GM21723 (cell line): Measurements from ENCODE around the gene UBXN7.
"Not testable (repeated sequence)": the region's sequence is repeated elsewhere in the genome, so short reads cannot be mapped to it uniquely, and the experiment has no call there.

ENCODE experiments used
- ATAC-seq: cut with Tn5 transposase; IDR thresholded peaks from one replicate; pipeline ENCODE4 v1.9.1; 2021; ENCODE audit warnings: mild to moderate bottlenecking, moderate library complexity; ENCODE audit not compliant: unreplicated experiment

UBXN7 gene, protein sequence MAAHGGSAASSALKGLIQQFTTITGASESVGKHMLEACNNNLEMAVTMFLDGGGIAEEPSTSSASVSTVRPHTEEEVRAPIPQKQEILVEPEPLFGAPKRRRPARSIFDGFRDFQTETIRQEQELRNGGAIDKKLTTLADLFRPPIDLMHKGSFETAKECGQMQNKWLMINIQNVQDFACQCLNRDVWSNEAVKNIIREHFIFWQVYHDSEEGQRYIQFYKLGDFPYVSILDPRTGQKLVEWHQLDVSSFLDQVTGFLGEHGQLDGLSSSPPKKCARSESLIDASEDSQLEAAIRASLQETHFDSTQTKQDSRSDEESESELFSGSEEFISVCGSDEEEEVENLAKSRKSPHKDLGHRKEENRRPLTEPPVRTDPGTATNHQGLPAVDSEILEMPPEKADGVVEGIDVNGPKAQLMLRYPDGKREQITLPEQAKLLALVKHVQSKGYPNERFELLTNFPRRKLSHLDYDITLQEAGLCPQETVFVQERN

GRCh38 chr3:196432137-196432879 lies at the start of gene UBXN7:
UBXN7 (minus strand) TSS chr3:196432427; CDS start chr3:196432399, 28 bp downstream.
- ATAC-seq = peak; percentile 77

- no peak for ATAC-seq
Observed at GRCh38 chr3:196477678-196478077, 45.5 kb upstream of the UBXN7 start.

- ATAC-seq = no peak
Observed at GRCh38 chr3:196472286-196472685, 40.1 kb upstream of the UBXN7 start.

DNA sequence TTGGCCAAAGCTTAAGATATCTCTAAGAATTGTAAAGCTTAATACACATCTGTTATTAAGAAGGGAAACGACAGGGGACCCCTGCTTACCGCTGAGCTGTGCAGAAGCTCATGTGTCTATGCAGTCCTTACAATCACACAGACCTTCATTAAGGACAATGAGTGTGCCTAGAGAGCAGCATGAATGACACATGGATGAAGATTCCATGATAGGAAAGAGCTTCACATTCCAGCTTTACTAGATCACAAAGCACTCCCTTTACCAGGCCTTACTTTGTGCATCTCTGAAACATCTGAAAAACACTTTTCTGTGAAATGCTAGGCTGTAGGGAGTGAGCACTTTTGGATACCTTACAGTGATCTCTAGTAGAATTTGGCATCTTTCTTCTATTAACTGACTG lies 39.3 kb upstream of the UBXN7 start:
- no peak for ATAC-seq

DNA sequence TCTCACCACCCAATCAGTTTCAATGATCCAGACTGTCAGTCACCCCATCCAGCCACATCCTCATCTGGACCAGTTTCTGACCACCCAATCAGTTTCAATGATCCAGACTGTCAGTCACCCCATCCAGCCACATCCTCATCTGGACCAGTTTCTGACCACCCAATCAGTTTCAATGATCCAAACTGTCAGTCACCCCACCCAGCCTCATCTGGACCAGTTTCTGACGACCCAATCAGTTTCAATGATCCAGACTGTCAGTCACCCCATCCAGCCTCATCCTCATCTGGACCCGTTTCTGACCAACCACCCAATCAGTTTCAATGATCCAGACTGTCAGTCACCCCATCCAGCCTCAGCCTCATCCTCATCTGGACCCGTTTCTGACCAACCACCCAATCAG lies 38.0 kb upstream of the UBXN7 start:
- not testable (repeated sequence) for ATAC-seq

GRCh38 chr3:196463804-196464203 lies 31.6 kb upstream of the UBXN7 start:
- no peak for ATAC-seq

GRCh38 chr3:196463478-196463756 lies 31.2 kb upstream of the UBXN7 start:
- ATAC-seq = no peak

DNA sequence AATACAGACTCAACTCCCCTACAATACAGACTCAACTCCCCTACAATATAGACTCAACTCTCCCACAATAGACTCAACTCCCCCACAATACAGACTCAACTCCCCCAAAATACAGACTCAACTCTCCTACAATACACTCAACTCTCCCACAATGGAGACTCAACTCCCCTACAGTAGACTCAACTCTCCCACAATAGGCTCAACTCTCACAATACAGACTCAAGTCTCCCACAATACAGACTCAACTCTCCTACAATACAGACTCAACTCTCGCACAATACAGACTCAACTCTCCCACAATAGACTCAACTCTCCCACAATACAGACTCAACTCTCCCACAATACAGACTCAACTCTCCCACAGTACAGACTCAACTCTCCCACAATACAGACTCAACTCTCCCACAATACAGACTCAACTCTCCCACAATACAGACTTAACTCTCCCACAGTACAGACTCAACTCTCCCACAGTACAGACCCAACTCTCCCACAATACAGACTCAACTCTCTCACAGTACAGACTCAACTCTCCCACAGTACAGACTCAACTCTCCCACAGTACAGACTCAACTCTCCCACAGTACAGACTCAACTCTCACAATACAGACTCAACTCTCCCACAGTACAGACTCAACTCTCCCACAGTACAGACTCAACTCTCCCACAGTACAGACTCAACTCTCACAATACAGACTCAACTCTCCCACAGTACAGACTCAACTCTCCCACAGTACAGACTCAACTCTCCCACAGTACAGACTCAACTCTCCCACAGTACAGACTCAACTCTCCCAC lies 30.7 kb upstream of the UBXN7 start:
- not testable (repeated sequence) for ATAC-seq

- ATAC-seq = no peak
Observed at GRCh38 chr3:196458063-196458462, 25.8 kb upstream of the UBXN7 start.

GRCh38 chr3:196457470-196457869 lies 25.2 kb upstream of the UBXN7 start:
- not testable (repeated sequence) for ATAC-seq

DNA sequence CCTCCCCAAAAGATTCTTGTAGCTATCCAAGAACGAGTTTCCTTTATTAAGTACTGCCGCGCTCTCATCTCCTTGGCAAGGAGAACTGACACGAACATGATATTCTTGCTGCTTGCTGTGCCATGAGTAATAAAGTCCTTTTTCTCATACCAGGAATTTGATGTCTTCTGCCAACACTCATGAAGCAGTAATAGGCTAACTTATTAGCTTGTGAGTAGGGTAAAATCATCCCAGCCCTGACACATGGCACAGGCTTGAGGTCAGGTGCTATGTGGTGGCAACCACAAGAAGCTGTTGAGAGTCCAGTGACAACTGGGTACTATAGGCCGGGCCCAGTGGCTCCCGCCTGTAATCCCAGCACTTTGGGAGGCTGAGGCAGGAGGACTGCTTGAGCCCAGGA lies 22.7 kb upstream of the UBXN7 start:
- ATAC-seq = no peak

- not testable (repeated sequence) for ATAC-seq
Observed at GRCh38 chr3:196445391-196445790, 13.2 kb upstream of the UBXN7 start.

DNA sequence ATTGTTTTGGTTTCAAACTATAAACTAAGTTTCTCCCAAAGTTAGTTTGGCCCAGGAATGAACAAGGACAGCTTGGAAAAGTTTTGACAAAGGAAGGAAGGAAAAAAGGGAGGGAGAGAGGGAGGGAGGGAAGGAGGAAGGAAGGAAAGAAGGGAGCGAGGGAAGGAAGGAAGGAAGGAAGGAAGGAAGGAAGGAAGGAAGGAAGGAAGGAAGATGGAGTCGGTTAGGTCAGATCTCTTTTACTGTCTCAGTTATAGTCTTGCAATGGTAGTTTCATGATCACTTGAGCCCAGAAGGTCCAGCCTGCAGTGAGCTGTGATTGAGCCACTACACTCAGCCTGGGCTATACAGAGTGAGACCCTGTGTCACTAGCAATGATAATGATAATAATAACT lies 12.3 kb upstream of the UBXN7 start:
- no peak for ATAC-seq

GRCh38 chr3:196440696-196441095 lies 8.5 kb upstream of the UBXN7 start:
- peak; percentile 46 for ATAC-seq

- ATAC-seq = peak; percentile 61
Observed at GRCh38 chr3:196440041-196440537, 7.9 kb upstream of the UBXN7 start.

GRCh38 chr3:196431181-196432136 lies 768 bp downstream of the UBXN7 start:
- peak; percentile 43 for ATAC-seq

GRCh38 chr3:196428041-196428440 lies 4.2 kb downstream of the UBXN7 start:
- no peak for ATAC-seq

DNA sequence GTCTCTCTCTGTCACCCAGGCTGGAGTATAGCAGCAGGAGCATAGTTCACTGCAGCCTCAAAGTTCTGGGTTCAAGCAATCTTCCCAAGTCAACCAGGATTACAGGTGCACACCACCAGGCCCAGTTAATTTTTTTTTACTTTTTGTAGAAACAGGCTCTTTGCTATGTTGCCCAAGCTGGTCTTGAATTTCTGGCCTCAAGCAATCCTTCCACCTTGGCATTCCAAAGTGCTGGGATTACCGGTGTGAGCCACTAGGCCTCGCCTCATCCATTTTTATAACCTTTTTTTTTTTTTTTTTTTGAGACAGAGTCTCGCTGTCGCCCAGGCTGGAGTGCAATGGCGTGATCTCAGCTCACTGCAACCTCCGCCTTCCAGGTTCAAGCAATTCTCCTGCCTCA lies 7.8 kb downstream of the UBXN7 start:
- ATAC-seq = not testable (repeated sequence)

DNA sequence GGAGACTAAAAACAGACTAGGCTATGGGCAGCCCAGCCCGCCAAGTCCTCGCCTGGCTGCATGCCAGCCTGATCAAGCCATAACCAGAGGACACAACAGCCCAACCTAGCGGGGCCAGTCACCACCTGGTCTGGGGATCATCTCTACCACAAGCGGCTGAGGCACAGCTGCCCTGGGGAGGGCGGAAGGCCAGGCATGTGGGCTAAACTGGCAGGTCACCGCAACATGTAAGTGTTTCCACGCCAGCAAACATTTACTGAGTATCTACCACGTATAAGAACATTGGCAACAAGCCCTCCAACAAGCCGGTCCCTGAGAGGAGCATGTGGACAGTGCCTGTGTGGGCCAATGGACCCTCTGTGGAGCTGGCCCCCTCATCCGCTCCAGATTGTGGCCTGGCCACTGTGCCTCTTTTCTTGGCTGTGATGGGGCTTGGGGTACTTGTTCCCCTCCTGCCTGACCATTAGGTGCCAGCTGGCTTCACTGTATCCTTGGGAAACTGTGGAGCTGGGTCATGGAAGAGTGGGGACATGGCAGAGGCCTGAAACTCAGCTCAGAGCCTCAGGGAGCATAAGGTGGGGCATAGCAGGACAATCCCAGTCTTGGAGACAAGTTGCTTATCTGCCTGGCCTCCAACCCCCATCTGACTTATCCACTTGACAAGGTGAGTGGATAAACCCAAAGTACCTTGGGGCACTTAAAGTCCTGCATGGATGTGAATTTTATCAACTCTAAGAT lies 9.0 kb downstream of the UBXN7 start:
- ATAC-seq = no peak
